ENCODE measurements around the gene ACACA.

GRCh38 chr17:37392024-37392590, 14.5 kb downstream of the ACACA start:
- TF ChIP-seq, protein P1, sequence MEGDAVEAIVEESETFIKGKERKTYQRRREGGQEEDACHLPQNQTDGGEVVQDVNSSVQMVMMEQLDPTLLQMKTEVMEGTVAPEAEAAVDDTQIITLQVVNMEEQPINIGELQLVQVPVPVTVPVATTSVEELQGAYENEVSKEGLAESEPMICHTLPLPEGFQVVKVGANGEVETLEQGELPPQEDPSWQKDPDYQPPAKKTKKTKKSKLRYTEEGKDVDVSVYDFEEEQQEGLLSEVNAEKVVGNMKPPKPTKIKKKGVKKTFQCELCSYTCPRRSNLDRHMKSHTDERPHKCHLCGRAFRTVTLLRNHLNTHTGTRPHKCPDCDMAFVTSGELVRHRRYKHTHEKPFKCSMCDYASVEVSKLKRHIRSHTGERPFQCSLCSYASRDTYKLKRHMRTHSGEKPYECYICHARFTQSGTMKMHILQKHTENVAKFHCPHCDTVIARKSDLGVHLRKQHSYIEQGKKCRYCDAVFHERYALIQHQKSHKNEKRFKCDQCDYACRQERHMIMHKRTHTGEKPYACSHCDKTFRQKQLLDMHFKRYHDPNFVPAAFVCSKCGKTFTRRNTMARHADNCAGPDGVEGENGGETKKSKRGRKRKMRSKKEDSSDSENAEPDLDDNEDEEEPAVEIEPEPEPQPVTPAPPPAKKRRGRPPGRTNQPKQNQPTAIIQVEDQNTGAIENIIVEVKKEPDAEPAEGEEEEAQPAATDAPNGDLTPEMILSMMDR (IDR thresholded peaks at IDR 0.05), result no peak
- TF ChIP-seq POLR2A (IDR thresholded peaks at IDR 0.05), result no peak
- no peak for TF ChIP-seq POLR2AphosphoS5 (IDR thresholded peaks at IDR 0.05)
